ENCODE measurements around the gene LNP1. TPM values are rescaled to one million over a fixed set of nuclear protein-coding genes. Genes with fewer than 3 reads are reported as not detected.
A peak's percentile ranks its signal among the peaks of the same experiment; 100 is the strongest.

The LNP1 gene
- total and polyA plus RNA-seq, 2 of the 13 experiments (the other 11 are each of a cell fraction or from before 2014, with no cell fraction given) = 3.6 to 7.0 TPM

GRCh38 chr3:100400780-100401673 is at the start of gene LNP1, which contains the start of gene TOMM70 (continued):
- TF ChIP-seq HDAC6 (IDR thresholded peaks at IDR 0.05; ENCODE audit: low read depth, low read length) (no peak), KDM3A (CRISPR knock-in tag; IDR thresholded peaks at IDR 0.05; ENCODE audit: low read depth) (peak; percentile 52; the same call in 1 of the 2 replicates), RFX5 (IDR thresholded peaks at IDR 0.05; ENCODE audit: low read depth, low read length) (peak; percentile 10; the same call in 1 of the 2 replicates), ZNF496 (CRISPR knock-in tag; IDR thresholded peaks at IDR 0.05; ENCODE audit: insufficient replicate concordance) (no peak), ZNF451 (CRISPR knock-in tag; IDR thresholded peaks at IDR 0.05) (no peak; the same call in 1 of the 2 replicates), RXRB (CRISPR knock-in tag; IDR thresholded peaks at IDR 0.05; ENCODE audit: borderline replicate concordance) (peak; percentile 78; the same call in 1 of the 2 replicates), HOXD1 (CRISPR knock-in tag; IDR thresholded peaks at IDR 0.05) (0 out of 2 replicates have a peak, but pooled peaks have one; percentile 21), SRF (IDR thresholded peaks at IDR 0.05; ENCODE audit: low read depth, low read length) (0 out of 2 replicates have a peak, but pooled peaks have one; percentile 22), ZSCAN20 (CRISPR knock-in tag; IDR thresholded peaks at IDR 0.05; ENCODE audit: borderline replicate concordance) (peak; percentile 93; the same call in 1 of the 2 replicates), SMAD9 (CRISPR knock-in tag; IDR thresholded peaks at IDR 0.05) (peak; percentile 74; the same call in 1 of the 2 replicates), ZC3H4 (CRISPR knock-in tag; IDR thresholded peaks at IDR 0.05; ENCODE audit: borderline replicate concordance) (no peak), ZFP91 (CRISPR knock-in tag; IDR thresholded peaks at IDR 0.05; ENCODE audit: borderline replicate concordance) (peak; percentile 83; the same call in 1 of the 2 replicates), MTF2 (CRISPR knock-in tag; IDR thresholded peaks at IDR 0.05; ENCODE audit: borderline replicate concordance) (no peak), ZMYM4 (CRISPR knock-in tag; IDR thresholded peaks at IDR 0.05) (peak; percentile 79), DRAP1 (CRISPR knock-in tag; IDR thresholded peaks at IDR 0.05) (peak; percentile 98), MXD1 (CRISPR knock-in tag; IDR thresholded peaks at IDR 0.05) (peak; percentile 90), USF2 (IDR thresholded peaks at IDR 0.05; ENCODE audit: low read depth, low read length) (no peak), USF2 (CRISPR knock-in tag; IDR thresholded peaks at IDR 0.05; ENCODE audit: borderline replicate concordance) (no peak; the same call in 1 of the 2 replicates), RFXAP (CRISPR knock-in tag; IDR thresholded peaks at IDR 0.05; ENCODE audit: borderline replicate concordance) (peak; percentile 61; the same call in 1 of the 2 replicates), PTBP1 (IDR thresholded peaks at IDR 0.05; ENCODE audit: low read depth, low read length, poor library complexity, severe bottlenecking) (no peak), NFATC3 (CRISPR knock-in tag; IDR thresholded peaks at IDR 0.05) (0 out of 2 replicates have a peak, but pooled peaks have one; percentile 76), MEF2D (CRISPR knock-in tag; IDR thresholded peaks at IDR 0.05) (peak; percentile 74; the same call in 1 of the 2 replicates), FLYWCH1 (CRISPR knock-in tag; IDR thresholded peaks at IDR 0.05) (no peak), ZNF709 (CRISPR knock-in tag; IDR thresholded peaks at IDR 0.05) (peak; percentile 61), CREM (IDR thresholded peaks at IDR 0.05) (peak; percentile 81), CREM (CRISPR knock-in tag; IDR thresholded peaks at IDR 0.05) (no peak)
